Embryonic facial prominence (tissue), 1 donor: ENCODE measurements around the gene RPP25.
"Not testable (repeated sequence)": the region's sequence is repeated elsewhere in the genome, so short reads cannot be mapped to it uniquely, and the experiment has no call there.

Experiments
- DNase-seq: peaks from one replicate; pipeline ENCODE4 v3.0.0-alpha.2; 2016; ENCODE audit errors: extremely low spot score

RPP25 gene

DNA sequence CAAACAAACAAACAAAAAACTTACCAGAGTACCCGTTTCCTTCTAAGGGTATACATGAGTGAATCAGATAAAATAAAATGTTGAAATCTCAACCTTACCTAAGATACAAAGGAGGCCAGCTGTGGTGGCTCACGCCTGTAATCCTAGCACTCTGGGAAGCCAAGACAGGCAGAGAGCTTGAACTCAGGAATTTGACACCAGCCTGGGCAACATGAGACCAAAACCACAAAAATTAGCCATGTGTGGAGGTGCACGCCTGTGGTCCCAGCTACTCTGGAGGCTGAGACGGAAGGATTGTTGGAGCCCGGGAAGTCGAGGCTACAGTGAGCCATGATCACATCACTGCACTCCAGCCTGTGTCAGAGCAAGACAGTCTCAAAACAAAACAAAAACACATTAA is 38.9 kb downstream of the RPP25 start:
- no peak for DNase-seq

DNA sequence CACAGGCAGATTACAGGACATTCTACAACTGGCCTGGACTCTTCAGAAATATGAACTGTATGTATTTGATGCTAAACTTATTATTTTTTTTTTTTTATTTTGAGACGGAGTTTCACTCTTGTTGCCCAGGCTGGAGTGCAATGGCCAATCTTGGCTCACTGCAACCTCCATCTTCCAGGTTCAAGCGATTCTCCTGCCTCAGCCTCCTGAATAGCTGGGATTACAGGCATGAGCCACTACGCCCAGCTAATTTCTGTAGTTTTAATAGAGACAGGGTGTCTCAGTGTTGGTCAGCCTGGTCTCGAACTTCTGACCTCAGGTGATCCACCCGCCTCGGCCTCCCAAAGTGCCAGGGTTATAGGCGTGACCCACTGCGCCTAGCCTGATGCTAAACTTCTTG is 42.8 kb downstream of the RPP25 start:
- DNase-seq: not testable (repeated sequence)

DNA sequence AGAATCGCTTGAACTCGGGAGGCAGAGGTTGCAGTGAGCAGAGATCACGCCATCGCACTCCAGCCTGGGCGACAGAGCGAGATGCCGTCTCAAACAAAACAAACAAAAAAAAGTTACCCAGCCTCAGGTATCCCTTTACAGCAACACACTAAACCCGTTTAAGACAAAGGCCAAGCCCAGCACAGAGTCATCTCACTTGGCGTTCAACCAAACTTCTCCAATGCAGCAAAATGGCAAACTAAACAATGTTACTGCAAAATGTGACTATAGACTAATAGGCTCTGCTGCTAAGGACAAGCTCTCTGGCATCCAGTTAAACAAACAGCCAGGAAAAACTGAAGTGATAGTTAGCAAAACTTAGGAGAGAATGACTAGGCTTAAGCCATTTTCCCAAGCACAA is 43.5 kb downstream of the RPP25 start:
- DNase-seq: no peak

DNA sequence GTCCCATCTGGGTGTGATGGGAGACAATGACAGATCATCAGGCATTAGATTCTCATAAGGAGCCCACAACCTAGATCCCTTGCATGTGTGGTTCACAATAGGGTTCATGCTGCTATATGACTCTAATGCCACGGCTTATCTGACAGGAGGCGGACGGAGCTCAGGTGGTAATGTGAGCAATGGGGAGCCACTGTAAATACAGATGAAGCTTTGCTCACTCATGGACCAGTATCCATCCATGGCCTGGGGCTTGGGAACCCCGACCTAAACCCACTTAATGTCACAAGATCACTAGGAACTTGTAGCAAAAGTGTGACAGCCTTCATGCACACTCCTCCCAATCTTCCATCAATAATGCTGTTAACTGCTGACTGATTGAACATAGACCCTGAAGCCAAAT is 47.9 kb downstream of the RPP25 start:
- no peak for DNase-seq

DNA sequence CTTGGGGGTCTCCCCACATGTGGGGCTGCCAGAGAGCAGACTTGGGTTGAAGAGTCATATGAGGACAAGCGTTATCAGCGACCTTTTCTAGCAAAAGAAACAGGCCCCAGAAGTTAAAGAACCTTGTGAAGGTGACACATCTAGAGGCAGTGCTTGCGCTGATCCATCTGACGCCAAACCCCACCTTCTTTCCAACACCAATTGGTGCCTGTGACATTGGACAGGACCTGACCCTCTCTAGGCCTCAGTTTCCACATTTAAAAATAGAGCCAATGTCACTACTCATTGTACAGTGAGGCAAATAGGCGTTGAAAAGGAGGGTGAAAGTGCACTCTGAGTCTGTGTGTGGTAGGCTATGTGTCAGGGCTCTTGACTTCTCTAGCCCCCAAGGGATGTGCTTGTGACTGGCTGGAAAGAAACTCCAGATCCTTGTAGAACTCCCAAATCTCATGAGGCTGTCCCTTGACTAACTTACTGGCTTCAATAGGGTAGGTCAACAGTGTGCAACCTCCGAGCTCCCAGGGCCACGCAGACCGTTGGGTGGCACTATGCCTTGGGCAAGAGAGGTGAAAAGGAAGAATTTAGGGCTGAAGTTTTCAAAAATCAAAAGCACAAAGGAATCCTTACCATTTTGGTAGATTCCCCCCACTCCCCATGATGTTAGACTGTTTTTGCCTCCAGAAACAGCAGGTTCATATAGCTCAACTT is 49.3 kb downstream of the RPP25 start:
- DNase-seq: no peak

DNA sequence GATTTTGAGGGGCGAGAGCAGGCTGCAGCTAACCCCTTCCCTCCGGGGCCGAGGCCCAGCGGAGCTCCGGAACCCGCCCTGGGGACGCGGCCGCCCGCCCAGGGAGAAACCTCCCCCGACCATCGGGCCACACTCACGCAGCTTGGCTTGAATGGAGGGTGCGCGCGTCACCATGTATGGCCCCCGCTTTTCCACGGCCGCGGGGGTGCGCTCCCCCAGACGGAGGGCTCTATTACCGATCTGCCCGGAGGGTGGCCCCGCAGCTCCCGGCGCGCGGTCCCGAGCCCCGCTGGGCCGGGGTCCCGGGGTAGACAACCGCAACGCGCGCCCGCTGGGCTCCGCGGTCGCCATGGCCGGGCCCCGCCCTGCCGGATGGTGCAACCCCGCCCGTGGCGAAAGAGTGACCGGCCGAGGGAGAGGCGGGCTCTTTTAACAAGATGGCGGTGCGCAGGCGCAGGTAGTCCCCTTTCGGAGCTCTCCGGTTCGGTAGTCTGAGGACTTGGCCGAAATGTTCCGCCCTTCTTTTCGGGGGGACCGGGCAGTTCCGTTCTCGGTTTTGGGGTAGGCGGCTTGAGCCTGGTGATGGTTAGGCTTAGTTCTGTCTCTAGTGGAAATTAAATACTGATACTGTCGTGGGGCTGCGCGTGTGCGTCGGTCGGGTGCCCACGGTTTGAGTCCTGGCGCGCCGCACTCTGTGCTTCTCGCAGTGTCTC is 50.0 kb downstream of the RPP25 start, which contains the start of gene FAM219B:
Gene FAM219B (minus strand): TSS at position 402 of the 713 bp plus-strand sequence. CDS start 51 bp downstream, at position 351.
- DNase-seq: peak; percentile 84

DNA sequence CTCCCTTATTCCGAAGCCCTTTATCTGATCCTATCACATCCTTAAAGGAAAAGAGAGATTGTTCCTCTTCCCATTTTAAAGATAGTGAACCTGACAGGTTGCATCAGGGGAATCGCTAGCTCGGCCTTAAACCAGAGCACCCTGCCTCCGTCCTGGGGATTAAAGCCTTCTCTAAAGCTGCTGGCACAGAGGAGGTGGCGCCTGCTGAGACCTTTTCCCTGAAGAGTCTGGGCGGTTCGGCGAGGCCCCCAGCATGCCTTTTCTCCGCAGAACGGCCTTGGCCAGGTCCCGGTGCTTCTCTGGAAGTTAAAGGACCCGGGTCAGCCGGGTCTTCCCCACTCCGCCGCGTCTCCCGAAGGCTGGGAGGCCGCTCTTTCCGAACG is 50.5 kb downstream of the RPP25 start:
- no peak for DNase-seq
